KOPT-K1 (cell line): Measurements from ENCODE around the gene LBHD1.
"Not testable (repeated sequence)": the region's sequence is repeated elsewhere in the genome, so short reads cannot be mapped to it uniquely, and the experiment has no call there.

Source experiments
- H3K27ac ChIP-seq: fragments of 200-600 bp; sonication (generic); 2 replicates; pipeline ENCODE4 v1.5.1; 2016; ENCODE audit warnings: antibody characterized with exemption, mild to moderate bottlenecking, low read depth, low read length; ENCODE audit not compliant: poor library complexity, severe bottlenecking
- H3K36me3 ChIP-seq: fragments of 200-600 bp; sonication (generic); 2 replicates; pipeline ENCODE4 v1.5.1; 2017; ENCODE audit warnings: antibody characterized with exemption, mild to moderate bottlenecking, low read length, moderate library complexity; ENCODE audit not compliant: insufficient read depth
- H3K9me3 ChIP-seq: fragments of 200-600 bp; sonication (generic); 2 replicates; pipeline ENCODE4 v1.5.1; 2017; ENCODE audit warnings: antibody characterized with exemption, low read length, mild to moderate bottlenecking; ENCODE audit not compliant: insufficient read depth, poor library complexity, severe bottlenecking

Gene LBHD1

GRCh38 chr11:62706850-62707247 is 34.8 kb upstream of the LBHD1 start:
- Histone ChIP-seq H3K36me3 (peaks cover 18% of the 10 kb centered on the region), H3K9me3 (no peaks in the 10 kb centered on the region), H3K27ac (no peak overlapping the region)

GRCh38 chr11:62705880-62706849 is 34.1 kb upstream of the LBHD1 start:
- Histone ChIP-seq H3K9me3 (no peaks in the 10 kb centered on the region), H3K27ac (peak overlapping the region; percentile 90), H3K36me3 (peaks cover 18% of the 10 kb centered on the region)

- Histone ChIP-seq H3K9me3 (no peaks in the 10 kb centered on the region), H3K27ac (peak overlapping the region; percentile 90), H3K36me3 (peaks cover 17% of the 10 kb centered on the region)
Measured at GRCh38 chr11:62705413-62705812, 33.3 kb upstream of the LBHD1 start.

- H3K27ac ChIP-seq, H3K9me3 ChIP-seq: not testable (repeated sequence)
- H3K36me3 ChIP-seq = peaks cover 19% of the 10 kb centered on the region; the same call in 1 of the 2 replicates
Measured at GRCh38 chr11:62703921-62704320, 31.9 kb upstream of the LBHD1 start.

GRCh38 chr11:62702246-62702645 is 30.2 kb upstream of the LBHD1 start:
- Histone ChIP-seq H3K9me3 (no peaks in the 10 kb centered on the region), H3K36me3 (peaks cover 19% of the 10 kb centered on the region; the same call in 1 of the 2 replicates), H3K27ac (no peak overlapping the region)

GRCh38 chr11:62694455-62695167 is 22.5 kb upstream of the LBHD1 start:
- no peaks in the 10 kb centered on the region for H3K9me3 ChIP-seq
- peaks cover 44% of the 10 kb centered on the region for H3K36me3 ChIP-seq
- H3K27ac ChIP-seq = no peak overlapping the region

- not testable (repeated sequence) for H3K27ac ChIP-seq, H3K9me3 ChIP-seq
- H3K36me3 ChIP-seq = peaks cover 44% of the 10 kb centered on the region
Measured at GRCh38 chr11:62693624-62694023, 21.6 kb upstream of the LBHD1 start.

- Histone ChIP-seq H3K27ac (no peak within 1 kb of the TSS), H3K9me3 (no peaks in the 10 kb centered on the region), H3K36me3 (peaks cover 44% of the 10 kb centered on the region)
Measured at GRCh38 chr11:62689421-62690183, 17.5 kb upstream of the LBHD1 start, which contains the start of gene LRRN4CL. Gene LRRN4CL, minus strand, starts transcription at chr11:62689530. Its CDS starts 1,022 bp downstream, at chr11:62688508.

- Histone ChIP-seq H3K36me3 (peaks cover 34% of the 10 kb centered on the region), H3K27ac (no peak overlapping the region), H3K9me3 (no peaks in the 10 kb centered on the region)
Measured at GRCh38 chr11:62688491-62688890, 16.4 kb upstream of the LBHD1 start.

GRCh38 chr11:62687508-62688396 is 15.7 kb upstream of the LBHD1 start:
- H3K27ac ChIP-seq = no peak overlapping the region
- H3K36me3 ChIP-seq = peaks cover 27% of the 10 kb centered on the region
- H3K9me3 ChIP-seq = no peaks in the 10 kb centered on the region

GRCh38 chr11:62682518-62682917 is 10.5 kb upstream of the LBHD1 start:
- Histone ChIP-seq H3K9me3 (no peaks in the 10 kb centered on the region), H3K27ac (no peak overlapping the region)

GRCh38 chr11:62680825-62681240 is 8.8 kb upstream of the LBHD1 start:
- H3K36me3 ChIP-seq = peaks cover 20% of the 10 kb centered on the region
- no peak overlapping the region for H3K27ac ChIP-seq
- H3K9me3 ChIP-seq = no peaks in the 10 kb centered on the region

More at GRCh38 chr11:62682518-62682917, 10.5 kb upstream of the LBHD1 start:
- H3K36me3 ChIP-seq = peaks cover 5% of the 10 kb centered on the region

GRCh38 chr11:62678770-62679696 is 7.0 kb upstream of the LBHD1 start, which contains the start of gene UBXN1:
Gene UBXN1, minus strand, starts transcription at chr11:62679073. Its CDS starts 150 bp downstream, at chr11:62678923.
- H3K36me3 ChIP-seq = peaks cover 37% of the 10 kb centered on the region
- H3K27ac ChIP-seq = peak within 1 kb of the TSS; percentile 82
- H3K9me3 ChIP-seq = no peaks in the 10 kb centered on the region
